ENCODE results near the gene MAD1L1.
A peak's percentile ranks its signal among the peaks of the same experiment; 100 is the strongest.

MAD1L1 gene

GRCh38 chr7:2072798-2073197 is 159.9 kb downstream of the MAD1L1 start:
- no peak for TF ChIP-seq CTCF (IDR thresholded peaks at IDR 0.05; ENCODE audit: low read length, missing control alignments)
- DNase-seq (ENCODE audit: low read depth): no peak
- H3K4me3 ChIP-seq (replicated peaks; ENCODE audit: low read depth, low read length): no peak overlapping the region

- TF ChIP-seq CTCF (IDR thresholded peaks at IDR 0.05; ENCODE audit: low read length, missing control alignments): no peak
- no peak overlapping the region for H3K4me3 ChIP-seq (replicated peaks; ENCODE audit: low read depth, low read length)
- no peak for DNase-seq (ENCODE audit: low read depth)
Observed at GRCh38 chr7:2072042-2072441, 160.7 kb downstream of the MAD1L1 start.

- H3K4me3 ChIP-seq (replicated peaks; ENCODE audit: low read depth, low read length): no peak overlapping the region
- TF ChIP-seq CTCF (IDR thresholded peaks at IDR 0.05; ENCODE audit: low read length, missing control alignments): no peak
- DNase-seq (ENCODE audit: low read depth): no peak
Observed at GRCh38 chr7:2071133-2071832, 161.5 kb downstream of the MAD1L1 start.

GRCh38 chr7:2070151-2070763 is 162.5 kb downstream of the MAD1L1 start:
- no peak for DNase-seq (ENCODE audit: low read depth)
- no peak overlapping the region for H3K4me3 ChIP-seq (replicated peaks; ENCODE audit: low read depth, low read length)
- no peak for TF ChIP-seq CTCF (IDR thresholded peaks at IDR 0.05; ENCODE audit: low read length, missing control alignments)

GRCh38 chr7:2069472-2069860 is 163.3 kb downstream of the MAD1L1 start:
- peak; percentile 6 for DNase-seq (ENCODE audit: low read depth)
- TF ChIP-seq CTCF (IDR thresholded peaks at IDR 0.05; ENCODE audit: low read length, missing control alignments): no peak
- no peak overlapping the region for H3K4me3 ChIP-seq (replicated peaks; ENCODE audit: low read depth, low read length)

- TF ChIP-seq CTCF (IDR thresholded peaks at IDR 0.05; ENCODE audit: low read length, missing control alignments): no peak
- no peak for DNase-seq (ENCODE audit: low read depth)
- no peak overlapping the region for H3K4me3 ChIP-seq (replicated peaks; ENCODE audit: low read depth, low read length)
Observed at GRCh38 chr7:2068693-2069471, 163.9 kb downstream of the MAD1L1 start.
